Naive thymus-derived CD8-positive, alpha-beta T cell (primary cell): ENCODE data around the gene SPRR5. TPM values are rescaled to one million over a fixed set of nuclear protein-coding genes. Genes with fewer than 3 reads are reported as not detected.

Experiments used
- ATAC-seq, 2 donors: fragments of 150-1000 bp; cut with Tn5 transposase in 1 of 2; sonication (Bioruptor Pico), chemical (Tn5 transposase) in 1 of 2; 1 replicate in 1 of 2; 2 replicates in 1 of 2; pipeline ENCODE4 v1.10.0; 2021; ENCODE audit warnings: mild to moderate bottlenecking in 2 of 2, moderate library complexity in 2 of 2
- POLR2A ChIA-PET: fragments of 350-600 bp; sonication (Branson Sonifier 250); formaldehyde crosslinking; loops from one replicate; lab custom pipeline; 2021; ENCODE audit warnings: antibody characterized with exemption; lab: Charles Lee
- DNase-seq, 10 donors: peaks; one replicate each; pipeline versions ENCODE4 v3.0.0 to v3.0.0-alpha.2; 2020 to 2022
- H3K27ac Mint-ChIP-seq, 10 donors: one replicate each; pipeline ENCODE4 v1.8.0; 2020 to 2022; ENCODE audit warnings: mild to moderate bottlenecking in 10 of 10, mixed read lengths in 10 of 10, moderate library complexity in 4 of 10, inconsistent platforms in 1 of 10
- H3K27me3 Mint-ChIP-seq, 5 donors: one replicate each; pipeline ENCODE4 v1.8.0; 2021 to 2022; ENCODE audit warnings: mixed read lengths in 5 of 5
- H3K36me3 Mint-ChIP-seq, 3 donors: one replicate each; pipeline ENCODE4 v1.8.0; 2020 to 2022; ENCODE audit warnings: mixed read lengths in 3 of 3, mild to moderate bottlenecking in 2 of 3, inconsistent platforms in 1 of 3
- H3K4me1 Mint-ChIP-seq, 4 donors: one replicate each; pipeline ENCODE4 v1.8.0; 2021 to 2022; ENCODE audit warnings: mixed read lengths in 4 of 4
- H3K4me3 Mint-ChIP-seq, 10 donors: one replicate each; pipeline ENCODE4 v1.8.0; 2020 to 2022; ENCODE audit warnings: mild to moderate bottlenecking in 10 of 10, mixed read lengths in 10 of 10, moderate library complexity in 6 of 10, inconsistent platforms in 1 of 10
- H3K9me3 Mint-ChIP-seq, 9 donors: one replicate each; pipeline ENCODE4 v1.8.0; 2020 to 2022; ENCODE audit warnings: mixed read lengths in 9 of 9, mild to moderate bottlenecking in 3 of 9, inconsistent platforms in 1 of 9, moderate library complexity in 1 of 9
- polyA plus RNA-seq, 3 donors: library from polyadenylated mRNA; unstranded; fragments of 300-500 nt; fragmentation: Illumina TruSeq; gene quantifications; one replicate each; pipeline ENCODE4 v1.2.3, GENCODE V29; 2021
- total RNA-seq, 8 experiments: library from RNA in 2 of 8; stranded (reverse) in 2 of 8; gene quantifications; one replicate each; pipeline ENCODE4 v1.2.3 and lab custom pipeline; 2021 to 2026

Gene SPRR5
- total and polyA plus RNA-seq, 5 experiments from 2014 or later = not detected

- Mint-ChIP-seq H3K36me3 (no peaks in the 10 kb centered on the region), H3K4me3 (no peak overlapping the region), H3K27ac (no peak overlapping the region), H3K27me3 (peaks cover 9 to 56% (median 19%) of the 10 kb centered on the region in 5 donors), H3K4me1 (no peaks in the 10 kb centered on the region), H3K9me3 (peaks cover 0 to 2% (median 0%) of the 10 kb centered on the region in 9 donors)
- no peak for ATAC-seq
- no peak for DNase-seq
- POLR2A ChIA-PET = no interaction called here
These were observed 25.3 kb downstream of the SPRR5 start for GRCh38 chr1:152972196-152972886.

GRCh38 chr1:152976688-152977087 is 29.7 kb downstream of the SPRR5 start:
- ATAC-seq = no peak
- POLR2A ChIA-PET = no interaction called here
- no peak overlapping the region for H3K27ac Mint-ChIP-seq

GRCh38 chr1:152977614-152978013 is 30.6 kb downstream of the SPRR5 start:
- Mint-ChIP-seq H3K36me3 (no peaks in the 10 kb centered on the region), H3K27me3 (peaks cover 27 to 57% (median 36%) of the 10 kb centered on the region in 5 donors)
- POLR2A ChIA-PET = no interaction called here

More at GRCh38 chr1:152976688-152977087, 29.7 kb downstream of the SPRR5 start:
- no peaks in the 10 kb centered on the region for H3K4me1 Mint-ChIP-seq
- DNase-seq = no peak
- H3K4me3 Mint-ChIP-seq = no peak overlapping the region
- no peaks in the 10 kb centered on the region for H3K36me3 Mint-ChIP-seq
- H3K9me3 Mint-ChIP-seq = peaks cover 0 to 2% (median 0%) of the 10 kb centered on the region in 9 donors
- peaks cover 26 to 58% (median 34%) of the 10 kb centered on the region in 5 donors for H3K27me3 Mint-ChIP-seq

GRCh38 chr1:152980676-152981075 is 33.7 kb downstream of the SPRR5 start:
- Mint-ChIP-seq H3K4me1 (no peaks in the 10 kb centered on the region), H3K4me3 (no peak overlapping the region), H3K9me3 (peaks cover 0 to 3% (median 0%) of the 10 kb centered on the region in 9 donors), H3K27ac (no peak overlapping the region), H3K27me3 (peaks cover 35 to 49% (median 47%) of the 10 kb centered on the region in 5 donors), H3K36me3 (no peaks in the 10 kb centered on the region)
- ATAC-seq (no peak), DNase-seq (no peak)
- POLR2A ChIA-PET = no interaction called here

More at GRCh38 chr1:152977614-152978013, 30.6 kb downstream of the SPRR5 start:
- Mint-ChIP-seq H3K4me3 (no peak overlapping the region), H3K27ac (no peak overlapping the region), H3K9me3 (peaks cover 0 to 2% (median 0%) of the 10 kb centered on the region in 9 donors), H3K4me1 (no peaks in the 10 kb centered on the region)
- DNase-seq = no peak
- ATAC-seq = no peak

GRCh38 chr1:152981146-152981871 is 34.3 kb downstream of the SPRR5 start:
- DNase-seq (no peak), ATAC-seq (no peak)
- Mint-ChIP-seq H3K27me3 (peaks cover 40 to 56% (median 48%) of the 10 kb centered on the region in 5 donors), H3K9me3 (peaks cover 0 to 6% (median 0%) of the 10 kb centered on the region in 9 donors), H3K36me3 (peaks cover 0 to 3% (median 0%) of the 10 kb centered on the region in 3 donors), H3K4me1 (no peaks in the 10 kb centered on the region), H3K4me3 (no peak overlapping the region), H3K27ac (no peak overlapping the region)
- POLR2A ChIA-PET = no interaction called here

- peaks cover 41 to 61% (median 51%) of the 10 kb centered on the region in 5 donors for H3K27me3 Mint-ChIP-seq
- POLR2A ChIA-PET = no interaction called here
- H3K36me3 Mint-ChIP-seq = peaks cover 0 to 5% (median 0%) of the 10 kb centered on the region in 3 donors
- no peak overlapping the region for H3K27ac Mint-ChIP-seq
- H3K9me3 Mint-ChIP-seq = peaks cover 0 to 7% (median 0%) of the 10 kb centered on the region in 9 donors
- H3K4me1 Mint-ChIP-seq = no peaks in the 10 kb centered on the region
- H3K4me3 Mint-ChIP-seq = no peak overlapping the region
- DNase-seq = no peak
- no peak for ATAC-seq
These were observed 35.1 kb downstream of the SPRR5 start for GRCh38 chr1:152982076-152982475.

- H3K27ac Mint-ChIP-seq = no peak overlapping the region
- peaks cover 0 to 8% (median 0%) of the 10 kb centered on the region in 9 donors for H3K9me3 Mint-ChIP-seq
- POLR2A ChIA-PET = no interaction called here
- H3K4me3 Mint-ChIP-seq = no peak overlapping the region
- ATAC-seq = no peak
- H3K4me1 Mint-ChIP-seq = no peaks in the 10 kb centered on the region
- no peak for DNase-seq
- H3K27me3 Mint-ChIP-seq = peaks cover 43 to 61% (median 51%) of the 10 kb centered on the region in 5 donors
- peaks cover 0 to 5% (median 0%) of the 10 kb centered on the region in 3 donors for H3K36me3 Mint-ChIP-seq
These were observed 36.2 kb downstream of the SPRR5 start for GRCh38 chr1:152983234-152983633.

GRCh38 chr1:152983743-152984142 is 36.7 kb downstream of the SPRR5 start, which contains the start of gene SPRR1A:
SPRR1A (plus strand) TSS chr1:152984081; CDS start chr1:152985231, 1,150 bp downstream.
- no peaks in the 10 kb centered on the region for H3K4me1 Mint-ChIP-seq
- H3K9me3 Mint-ChIP-seq = peaks cover 0 to 8% (median 0%) of the 10 kb centered on the region in 9 donors
- POLR2A ChIA-PET = no interaction called here
- H3K36me3 Mint-ChIP-seq = peaks cover 0 to 5% (median 0%) of the 10 kb centered on the region in 3 donors
- H3K4me3 Mint-ChIP-seq = no peak within 1 kb of the TSS
- peak within 1 kb of the TSS in 1 of 10 donors; percentile 1 for H3K27ac Mint-ChIP-seq
- DNase-seq = no peak
- peaks cover 41 to 61% (median 51%) of the 10 kb centered on the region in 5 donors for H3K27me3 Mint-ChIP-seq
- ATAC-seq = no peak

GRCh38 chr1:152986578-152986977 is 39.6 kb downstream of the SPRR5 start:
- H3K36me3 Mint-ChIP-seq = peaks cover 0 to 5% (median 0%) of the 10 kb centered on the region in 3 donors
- H3K9me3 Mint-ChIP-seq = peaks cover 0 to 8% (median 0%) of the 10 kb centered on the region in 9 donors
- no peaks in the 10 kb centered on the region for H3K4me1 Mint-ChIP-seq
- POLR2A ChIA-PET = no interaction called here
- ATAC-seq (no peak), DNase-seq (no peak)
- peaks cover 29 to 43% (median 38%) of the 10 kb centered on the region in 5 donors for H3K27me3 Mint-ChIP-seq
- no peak overlapping the region for H3K27ac Mint-ChIP-seq
- no peak overlapping the region for H3K4me3 Mint-ChIP-seq

- H3K4me1 Mint-ChIP-seq = no peaks in the 10 kb centered on the region
- DNase-seq (no peak), ATAC-seq (no peak)
- no peak overlapping the region for H3K4me3 Mint-ChIP-seq
- peaks cover 10 to 26% (median 18%) of the 10 kb centered on the region in 5 donors for H3K27me3 Mint-ChIP-seq
- POLR2A ChIA-PET = no interaction called here
- peaks cover 0 to 13% (median 7%) of the 10 kb centered on the region in 9 donors for H3K9me3 Mint-ChIP-seq
- peaks cover 0 to 6% (median 0%) of the 10 kb centered on the region in 3 donors for H3K36me3 Mint-ChIP-seq
- H3K27ac Mint-ChIP-seq = no peak overlapping the region
These were observed 46.2 kb downstream of the SPRR5 start for GRCh38 chr1:152993186-152993585.

GRCh38 chr1:152995842-152996241 is 48.8 kb downstream of the SPRR5 start:
- H3K27ac Mint-ChIP-seq = no peak overlapping the region
- POLR2A ChIA-PET = no interaction called here
- H3K9me3 Mint-ChIP-seq = peaks cover 0 to 13% (median 7%) of the 10 kb centered on the region in 9 donors
- peaks cover 15 to 43% (median 26%) of the 10 kb centered on the region in 5 donors for H3K27me3 Mint-ChIP-seq
- DNase-seq (no peak), ATAC-seq (no peak)
- peaks cover 0 to 6% (median 0%) of the 10 kb centered on the region in 3 donors for H3K36me3 Mint-ChIP-seq
- no peak overlapping the region for H3K4me3 Mint-ChIP-seq
- peaks cover 0 to 4% (median 0%) of the 10 kb centered on the region in 4 donors for H3K4me1 Mint-ChIP-seq

- Mint-ChIP-seq H3K4me3 (no peak overlapping the region), H3K4me1 (peaks cover 0 to 4% (median 0%) of the 10 kb centered on the region in 4 donors), H3K27ac (no peak overlapping the region), H3K9me3 (peaks cover 0 to 13% (median 7%) of the 10 kb centered on the region in 9 donors), H3K27me3 (peaks cover 10 to 43% (median 23%) of the 10 kb centered on the region in 5 donors), H3K36me3 (peaks cover 0 to 6% (median 0%) of the 10 kb centered on the region in 3 donors)
- DNase-seq (no peak), ATAC-seq (no peak)
- POLR2A ChIA-PET = no interaction called here
These were observed 49.8 kb downstream of the SPRR5 start for GRCh38 chr1:152996633-152997400.
